ENCODE measurements around the gene PARP12. TPM values are rescaled to one million over a fixed set of nuclear protein-coding genes. Genes with fewer than 3 reads are reported as not detected.

The PARP12 gene
- total and polyA plus RNA-seq, 9 of the 15 experiments (the other 6 are each of a cell fraction or from before 2014, with no cell fraction given) = 4.6 to 40.4 (median 23.5) TPM

GRCh38 chr7:139998572-139998971 is 64.2 kb downstream of the PARP12 start (continued):
- no peak for TF ChIP-seq ZNF280B (CRISPR knock-in tag; IDR thresholded peaks at IDR 0.05)
- TF ChIP-seq BCL6 (CRISPR knock-in tag; IDR thresholded peaks at IDR 0.05) = no peak
- TF ChIP-seq PRMT5 (CRISPR knock-in tag; IDR thresholded peaks at IDR 0.05) = no peak
- TF ChIP-seq UBTF (IDR thresholded peaks at IDR 0.05; ENCODE audit: borderline replicate concordance in 1 of 2, low read depth in 2 of 2, low read length in 2 of 2) = no peak

GRCh38 chr7:139995017-139995915 is 67.5 kb downstream of the PARP12 start:
- TF ChIP-seq USF1 (CRISPR knock-in tag; IDR thresholded peaks at IDR 0.05) = 0 out of 2 replicates have a peak, but pooled peaks have one; percentile 11
- TF ChIP-seq L3MBTL2 (IDR thresholded peaks at IDR 0.05) = no peak
- TF ChIP-seq SUPT5H (IDR thresholded peaks at IDR 0.05) = no peak
- TF ChIP-seq KHSRP (IDR thresholded peaks at IDR 0.05) = no peak
- TF ChIP-seq TEAD1 (CRISPR knock-in tag; IDR thresholded peaks at IDR 0.05) = 0 out of 4 replicates have a peak, but pooled peaks of 1 of the 2 experiments have one; percentile 27
- TF ChIP-seq ARID4B (CRISPR knock-in tag; IDR thresholded peaks at IDR 0.05) = peak; percentile 46; the same call in 1 of the 2 replicates
- peak overlapping the region; percentile 7; the same call in 1 of the 2 replicates for H2AFZ ChIP-seq (ENCODE audit: low read depth, low read length)
- intact Hi-C loops (cut with micrococcal nuclease) (no loop called here), in situ Hi-C loops (cut with MboI) (no loop called here)
- no peak overlapping the region for H3K4me2 ChIP-seq (ENCODE audit: insufficient read depth, low read length)
- ATAC-seq = no peak
- H3K36me3 ChIP-seq (ENCODE audit: control insufficient read depth, insufficient read depth, low read length) = no peaks in the 10 kb centered on the region
- H3K9me3 ChIP-seq (replicated peaks; ENCODE audit: control insufficient read depth, insufficient read depth, low read depth, low read length) = no peaks in the 10 kb centered on the region
- no peak overlapping the region for H3K4me3 ChIP-seq
- H3K79me2 ChIP-seq (ENCODE audit: control insufficient read depth, insufficient read depth, low read length) = no peaks in the 10 kb centered on the region
- H3K9me1 ChIP-seq (ENCODE audit: control insufficient read depth, insufficient read depth, low read length) = no peaks in the 10 kb centered on the region
- DNase-seq (ENCODE audit: extremely low read depth in 1 of 4, low spot score in 3 of 4) = no peak
- H3K27ac ChIP-seq (ENCODE audit: extremely low read depth, low read depth, low read length) = no peak overlapping the region
- peak overlapping the region in 1 of 2 experiments; percentile 57; a peak in 1 of 4 replicates for H3K9ac ChIP-seq (ENCODE audit: insufficient read depth in 1 of 2, low read depth in 2 of 2, low read length in 2 of 2)
- BruUV-seq (replicated peaks) = no TSS peak
- no peaks in the 10 kb centered on the region for H4K20me1 ChIP-seq (replicated peaks; ENCODE audit: control insufficient read depth, insufficient read depth, low read length)
- WGBS (ENCODE audit: insufficient coverage, low coverage, missing lambda C conversion rate) = 25% methylated on average over 19 of the region's 19 CpGs
- no peak for FAIRE-seq
- ChIA-PET POLR2A (interaction anchor here (0.9 kb wide), 1 partner anchor 13 kb away, joined by 3 read pairs; no protein-coding TSS in a partner anchor), CTCF (ENCODE audit: low intra/inter-chr PET ratio) (no interaction called here)
- peaks cover 0 to 6% of the 10 kb centered on the region in 2 experiments; a peak in 2 of 5 replicates for H3K27me3 ChIP-seq (ENCODE audit: control insufficient read depth in 2 of 2, insufficient read depth in 2 of 2, low read length in 2 of 2)
- peaks cover 0 to 2% of the 10 kb centered on the region in 2 experiments; a peak in 3 of 5 replicates for H3K4me1 ChIP-seq (replicated peaks in 1 of 2; ENCODE audit: control insufficient read depth in 2 of 2, insufficient read depth in 2 of 2, low read length in 2 of 2)

Measured in K562 (cell line).